HG03460 (cell line): Measurements from ENCODE around the gene OSBPL6.
A peak's percentile ranks its signal among the peaks of the same experiment; 100 is the strongest.

ENCODE experiments used
- ATAC-seq: cut with Tn5 transposase; IDR thresholded peaks from one replicate; pipeline ENCODE4 v1.9.1; 2021; ENCODE audit not compliant: unreplicated experiment

Gene OSBPL6

DNA sequence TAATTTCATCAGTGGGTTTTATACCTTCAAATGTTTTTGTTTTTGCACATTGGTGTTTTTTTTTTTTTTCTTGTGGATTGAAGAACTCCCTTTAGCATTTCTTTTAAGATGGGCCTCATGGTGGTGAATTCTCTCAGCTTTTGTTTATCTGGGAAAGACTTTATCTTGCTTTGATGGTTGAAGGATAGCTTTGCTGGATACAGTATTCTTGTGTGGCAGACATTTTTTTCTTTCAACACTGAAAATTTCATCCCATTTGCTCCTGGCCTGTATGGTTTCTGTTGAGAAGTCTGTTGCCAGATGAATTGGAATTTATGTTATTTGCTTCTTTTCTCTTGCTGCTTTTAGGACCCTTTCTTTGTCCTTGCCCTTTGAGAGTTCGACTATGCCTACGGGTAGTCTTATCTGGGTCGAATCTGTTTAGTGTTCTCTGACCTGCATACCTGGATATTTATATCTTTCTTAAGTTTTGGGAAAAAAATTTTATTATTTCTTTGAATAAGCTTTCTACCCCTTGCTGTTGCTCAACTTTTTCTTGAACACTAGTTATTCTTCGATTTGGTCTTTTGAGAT lies 231.0 kb downstream of the OSBPL6 start:
- no peak for ATAC-seq

- no peak for ATAC-seq
Observed at GRCh38 chr2:178426388-178426787, 232.1 kb downstream of the OSBPL6 start.

- ATAC-seq: no peak
Observed at GRCh38 chr2:178427458-178427857, 233.1 kb downstream of the OSBPL6 start.

- no peak for ATAC-seq
Observed at GRCh38 chr2:178428396-178428806, 234.1 kb downstream of the OSBPL6 start.

DNA sequence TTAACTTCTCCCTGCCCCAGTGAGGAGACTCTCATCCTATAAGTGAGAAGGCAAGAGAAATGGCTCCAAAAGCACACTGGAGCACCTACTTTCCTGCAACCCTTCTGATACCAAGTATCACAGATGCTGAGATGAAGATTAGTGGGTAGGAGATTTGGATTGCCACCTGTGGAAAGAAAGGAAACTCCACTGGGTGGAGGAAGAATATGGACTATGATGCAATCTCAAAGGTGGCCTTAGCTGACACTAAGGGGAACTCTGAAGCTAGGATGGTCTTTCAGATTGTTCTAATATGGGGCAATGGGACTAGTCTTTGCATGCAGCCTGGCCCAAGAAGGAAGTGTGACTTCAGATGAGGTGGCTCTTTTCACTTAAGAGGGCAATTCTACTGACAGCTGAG lies 235.0 kb downstream of the OSBPL6 start:
- ATAC-seq: no peak

GRCh38 chr2:178436662-178437061 lies 242.3 kb downstream of the OSBPL6 start:
- no peak for ATAC-seq

DNA sequence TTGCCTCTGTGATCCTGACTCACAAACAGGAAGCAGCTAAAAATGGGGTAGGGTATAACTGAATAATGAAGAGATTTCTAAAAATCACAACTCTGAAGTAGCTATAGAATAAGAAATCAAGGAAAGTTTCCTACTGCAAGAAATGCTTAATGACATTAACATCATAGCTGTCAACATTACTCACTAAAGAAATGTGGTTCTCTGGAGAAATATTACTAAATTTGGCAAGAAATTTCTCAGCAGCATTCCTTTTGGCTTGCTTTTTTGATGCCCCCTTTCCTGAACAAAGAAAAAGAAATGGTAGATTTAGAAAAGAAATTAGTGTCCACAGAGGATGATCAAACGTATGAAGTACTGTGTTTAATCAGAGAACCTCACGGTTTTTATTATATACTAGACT lies 247.1 kb downstream of the OSBPL6 start:
- no peak for ATAC-seq

GRCh38 chr2:178448968-178449661 lies 254.8 kb downstream of the OSBPL6 start:
- no peak for ATAC-seq

DNA sequence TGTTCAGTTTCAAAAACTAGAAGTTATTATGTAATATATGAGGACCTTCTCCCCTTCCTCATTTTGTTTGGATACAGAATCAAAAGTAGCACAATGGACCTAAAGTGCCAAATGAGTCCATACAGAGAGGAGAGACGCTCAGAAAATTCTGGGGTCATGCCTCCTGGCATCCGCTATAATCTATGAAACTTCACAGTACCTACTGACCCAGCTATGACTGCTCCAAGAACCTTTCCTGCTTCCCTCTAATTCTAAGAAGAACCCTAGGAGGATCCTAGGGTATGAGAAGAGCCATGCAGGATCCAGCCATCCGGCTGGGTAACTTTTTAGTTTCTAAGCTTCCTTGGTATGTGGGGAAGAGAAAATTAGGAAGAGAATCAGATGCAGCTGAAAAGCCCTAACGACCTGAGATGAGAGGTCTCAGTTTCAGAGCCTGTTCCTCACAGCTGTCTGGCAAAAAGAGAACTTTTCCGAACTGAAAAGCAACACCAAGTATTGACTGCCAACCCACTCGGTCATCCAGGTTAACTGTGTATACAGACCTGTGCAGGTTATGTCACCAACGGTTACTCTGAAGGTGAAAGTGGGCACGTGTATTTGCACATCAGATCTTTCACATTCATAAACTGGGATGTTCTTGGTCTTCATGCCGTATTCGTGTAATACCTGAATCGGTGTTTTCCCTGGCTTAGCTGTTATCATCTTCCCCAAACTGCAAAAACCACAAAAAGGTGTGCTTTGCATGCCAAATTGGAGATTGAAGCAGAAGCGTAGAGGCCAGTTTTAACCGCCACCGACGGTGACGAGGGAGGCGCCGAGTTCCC lies 255.6 kb downstream of the OSBPL6 start:
- peak; percentile 6 for ATAC-seq

DNA sequence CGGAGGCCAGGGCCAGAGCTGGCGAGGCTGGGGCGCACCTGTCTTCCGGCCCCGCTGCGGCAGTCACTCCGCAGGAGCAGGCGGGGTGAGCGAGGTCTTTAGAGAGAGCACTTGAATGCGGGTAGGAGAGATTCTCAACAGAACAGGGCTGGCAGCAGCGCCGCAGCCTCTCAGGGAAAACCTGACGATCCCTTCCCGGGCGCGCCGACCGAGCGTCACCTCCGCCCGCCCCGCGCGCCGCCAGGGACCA lies 256.1 kb downstream of the OSBPL6 start:
- peak; percentile 51 for ATAC-seq

- ATAC-seq: peak; percentile 77
Observed at GRCh38 chr2:178450774-178451525, 256.6 kb downstream of the OSBPL6 start, which contains the start of the genes PJVK and PRKRA. PJVK (plus strand) TSS chr2:178451378; CDS start chr2:178453410, 2,032 bp downstream. PRKRA (minus strand) TSS chr2:178451175; CDS start chr2:178451030, 145 bp downstream.

GRCh38 chr2:178452334-178452733 lies 258.0 kb downstream of the OSBPL6 start:
- no peak for ATAC-seq
